ENCODE data around the gene ACACB.

GRCh38 chr12:109239179-109239578 lies 122.8 kb downstream of the ACACB start:
- no peak for TF ChIP-seq CTCF (IDR thresholded peaks at IDR 0.05)
- no peak for TF ChIP-seq POLR2A (IDR thresholded peaks at IDR 0.05)

Measured in vagina (tissue), 2 donors.